Body of pancreas (tissue), 4 donors: ENCODE results near the gene DAPK1. TPM values are rescaled to one million over a fixed set of nuclear protein-coding genes. Genes with fewer than 3 reads are reported as not detected.

Experiments
- ATAC-seq: fragments of 150-250 bp; one replicate; pipeline ENCODE4 v1.9.1; 2016
- DNase-seq, 4 donors: peaks; one replicate each; pipeline ENCODE4 v3.0.0-alpha.2; 2019
- H3K27ac ChIP-seq, 4 donors: fragments of 200-600 bp; sonication (generic); 1 replicate in 3 of 4; 2 replicates in 1 of 4; pipeline versions ENCODE4 v1.5.1 to v1.6.1; 2016 to 2019; ENCODE audit warnings: mild to moderate bottlenecking in 1 of 4, mixed read lengths in 1 of 4, moderate library complexity in 1 of 4
- H3K27me3 ChIP-seq, 2 donors: fragments of 200-600 bp; sonication (generic); one replicate each; pipeline ENCODE4 v1.6.0; 2016; ENCODE audit warnings: mild to moderate bottlenecking in 1 of 2
- H3K36me3 ChIP-seq, 2 donors: fragments of 200-600 bp; sonication (generic); replicated peaks in 1 of 2; 2 replicates each; pipeline ENCODE4 v1.5.1; 2016; ENCODE audit warnings: low read depth in 2 of 2; ENCODE audit not compliant: insufficient read depth in 1 of 2
- H3K4me1 ChIP-seq: fragments of 200-600 bp; sonication (generic); one replicate; pipeline ENCODE4 v1.6.0; 2016
- H3K4me3 ChIP-seq, 2 donors: fragments of 200-600 bp; sonication (generic); 1 replicate in 1 of 2; 2 replicates in 1 of 2; pipeline ENCODE4 v1.5.1; 2016 to 2019
- H3K9me3 ChIP-seq, 3 donors: fragments of 200-600 bp; sonication (generic); 1 replicate in 2 of 3; 2 replicates in 1 of 3; pipeline ENCODE4 v1.5.1; 2016
- POLR2A ChIP-seq, 3 donors: fragments of 450-650 bp; IDR thresholded peaks; one replicate each; pipeline ENCODE4 v1.6.1; 2016; ENCODE audit warnings: antibody characterized with exemption in 3 of 3, mild to moderate bottlenecking in 2 of 3
- WGBS, 2 donors: methylation state at CpG; one replicate each; pipeline ENCODE4 v1.1.5; 2017; 5-methylcytosine and 5-hydroxymethylcytosine counted together
- intact Hi-C: fragments of 100-400 bp; cut with DNase I; formaldehyde crosslinking; loops from one replicate; pipeline ENCODE4 v1.15.1; 2023
- total RNA-seq, 2 donors: library from RNA; depleted of rRNA; stranded (reverse); fragments of >200 nt; gene quantifications; one replicate each; pipeline ENCODE4 v1.1.0, GENCODE V29; 2016
- TF ChIP-seq, protein P1 (sequence below), 7 experiments: fragments of 450-650 bp in 4 of 7; fragments of 200-600 bp in 3 of 7; sonication (generic) in 3 of 7; IDR thresholded peaks; one replicate each; pipeline ENCODE4 v1.5.1; 2016 to 2019; ENCODE audit warnings: antibody characterized with exemption in 7 of 7

DAPK1 gene
- total RNA-seq, 2 donors from 2014 or later: 79.6 to 152 TPM

DNA sequence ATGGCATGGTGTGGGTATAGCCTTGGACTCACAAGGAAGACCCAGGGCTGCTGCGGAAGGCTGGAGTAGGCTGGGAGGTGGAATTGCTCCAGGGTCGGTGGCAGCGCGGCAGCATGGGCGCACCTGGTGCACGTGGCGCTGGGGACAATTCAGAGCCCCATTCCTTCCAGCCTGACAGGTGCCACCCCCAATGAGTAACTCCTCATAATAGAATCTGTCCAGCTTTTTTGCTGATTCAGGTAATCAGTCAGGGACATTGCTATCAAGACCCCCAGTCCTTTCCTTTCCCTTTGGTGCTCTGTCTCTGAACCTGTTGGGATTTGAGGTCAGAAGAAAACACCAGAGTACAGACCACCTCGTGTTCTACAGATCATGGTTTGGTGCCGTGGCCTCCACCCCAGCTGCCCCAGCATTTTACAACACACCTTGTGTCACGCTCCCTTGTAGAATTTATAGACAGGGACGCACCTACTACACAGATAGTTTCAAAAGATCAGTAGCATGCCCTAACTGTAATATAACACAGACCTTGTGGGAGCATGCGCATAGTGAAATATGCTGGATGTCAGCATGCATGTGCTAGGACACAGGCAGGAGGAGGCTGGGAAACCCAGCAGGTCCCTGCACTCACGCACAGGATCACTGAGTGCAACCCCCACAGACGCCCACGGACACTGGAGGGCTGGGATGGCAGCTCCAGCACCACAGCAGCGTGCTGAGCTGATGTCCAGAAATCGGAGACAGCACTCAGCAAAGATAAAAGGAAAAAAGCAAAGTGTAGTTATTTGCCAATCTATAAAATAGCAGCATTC lies 180.3 kb downstream of the DAPK1 start:
- DNase-seq (no peak), ATAC-seq (no peak)
- no peaks in the 10 kb centered on the region for H3K27me3 ChIP-seq
- WGBS, 2 donors: 90 to 93% methylated on average over 17 of the region's 17 CpGs
- no peak overlapping the region for H3K27ac ChIP-seq
- intact Hi-C loops: no loop called here
- no peaks in the 10 kb centered on the region for H3K9me3 ChIP-seq
- TF ChIP-seq POLR2A (IDR thresholded peaks at IDR 0.05): no peak
- TF ChIP-seq, protein P1, sequence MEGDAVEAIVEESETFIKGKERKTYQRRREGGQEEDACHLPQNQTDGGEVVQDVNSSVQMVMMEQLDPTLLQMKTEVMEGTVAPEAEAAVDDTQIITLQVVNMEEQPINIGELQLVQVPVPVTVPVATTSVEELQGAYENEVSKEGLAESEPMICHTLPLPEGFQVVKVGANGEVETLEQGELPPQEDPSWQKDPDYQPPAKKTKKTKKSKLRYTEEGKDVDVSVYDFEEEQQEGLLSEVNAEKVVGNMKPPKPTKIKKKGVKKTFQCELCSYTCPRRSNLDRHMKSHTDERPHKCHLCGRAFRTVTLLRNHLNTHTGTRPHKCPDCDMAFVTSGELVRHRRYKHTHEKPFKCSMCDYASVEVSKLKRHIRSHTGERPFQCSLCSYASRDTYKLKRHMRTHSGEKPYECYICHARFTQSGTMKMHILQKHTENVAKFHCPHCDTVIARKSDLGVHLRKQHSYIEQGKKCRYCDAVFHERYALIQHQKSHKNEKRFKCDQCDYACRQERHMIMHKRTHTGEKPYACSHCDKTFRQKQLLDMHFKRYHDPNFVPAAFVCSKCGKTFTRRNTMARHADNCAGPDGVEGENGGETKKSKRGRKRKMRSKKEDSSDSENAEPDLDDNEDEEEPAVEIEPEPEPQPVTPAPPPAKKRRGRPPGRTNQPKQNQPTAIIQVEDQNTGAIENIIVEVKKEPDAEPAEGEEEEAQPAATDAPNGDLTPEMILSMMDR (IDR thresholded peaks at IDR 0.05): no peak
- no peak overlapping the region for H3K4me3 ChIP-seq
- H3K4me1 ChIP-seq: peaks cover 22% of the 10 kb centered on the region
- H3K36me3 ChIP-seq: peaks cover 0 to 4% of the 10 kb centered on the region in 2 donors

DNA sequence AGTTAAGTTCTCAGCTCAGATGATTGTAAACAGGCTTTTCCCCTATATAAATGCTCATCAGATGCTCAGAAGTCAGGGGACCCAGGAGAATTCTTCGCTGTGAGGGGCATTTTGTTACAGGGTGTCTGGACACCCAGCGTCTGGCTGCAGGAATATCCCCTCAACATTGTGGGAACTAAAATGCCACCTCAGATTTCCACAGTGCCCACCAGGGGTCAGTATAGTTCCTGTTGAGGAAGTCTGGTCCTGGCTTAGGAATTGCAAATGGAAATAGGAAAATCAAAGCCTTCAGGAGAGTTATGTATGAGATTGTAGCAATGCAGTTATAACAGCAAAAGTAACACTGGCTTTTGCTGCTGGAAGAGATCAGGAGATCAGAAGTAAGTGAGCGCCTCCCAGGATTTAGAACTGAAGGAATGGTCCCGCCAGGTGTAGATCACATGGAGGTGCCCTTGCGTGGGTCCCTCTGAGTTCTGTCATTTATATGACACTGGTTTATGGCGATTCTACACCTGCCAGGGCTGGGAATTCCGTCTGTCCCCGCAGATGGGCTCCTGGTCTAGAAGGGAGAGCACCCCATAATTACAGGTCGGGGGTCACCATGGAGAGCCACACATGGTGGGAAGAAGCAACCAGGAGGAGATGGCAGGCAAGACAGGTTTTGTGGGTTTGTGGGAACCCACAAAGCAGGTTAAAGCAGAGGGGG lies 181.1 kb downstream of the DAPK1 start:
- Histone ChIP-seq H3K4me3 (no peak overlapping the region), H3K4me1 (peaks cover 30% of the 10 kb centered on the region), H3K9me3 (no peaks in the 10 kb centered on the region), H3K36me3 (peaks cover 0 to 4% of the 10 kb centered on the region in 2 donors), H3K27me3 (no peaks in the 10 kb centered on the region), H3K27ac (no peak overlapping the region)
- WGBS, 2 donors: 70 to 73% methylated on average over 9 of the region's 9 CpGs
- ATAC-seq: peak; percentile 57
- DNase-seq: peak; percentile 67 to 77 (median 70)
- intact Hi-C loops: no loop called here
- TF ChIP-seq POLR2A (IDR thresholded peaks at IDR 0.05): no peak
- TF ChIP-seq, protein P1 (IDR thresholded peaks at IDR 0.05): peak; percentile 61 to 83 (median 76)

DNA sequence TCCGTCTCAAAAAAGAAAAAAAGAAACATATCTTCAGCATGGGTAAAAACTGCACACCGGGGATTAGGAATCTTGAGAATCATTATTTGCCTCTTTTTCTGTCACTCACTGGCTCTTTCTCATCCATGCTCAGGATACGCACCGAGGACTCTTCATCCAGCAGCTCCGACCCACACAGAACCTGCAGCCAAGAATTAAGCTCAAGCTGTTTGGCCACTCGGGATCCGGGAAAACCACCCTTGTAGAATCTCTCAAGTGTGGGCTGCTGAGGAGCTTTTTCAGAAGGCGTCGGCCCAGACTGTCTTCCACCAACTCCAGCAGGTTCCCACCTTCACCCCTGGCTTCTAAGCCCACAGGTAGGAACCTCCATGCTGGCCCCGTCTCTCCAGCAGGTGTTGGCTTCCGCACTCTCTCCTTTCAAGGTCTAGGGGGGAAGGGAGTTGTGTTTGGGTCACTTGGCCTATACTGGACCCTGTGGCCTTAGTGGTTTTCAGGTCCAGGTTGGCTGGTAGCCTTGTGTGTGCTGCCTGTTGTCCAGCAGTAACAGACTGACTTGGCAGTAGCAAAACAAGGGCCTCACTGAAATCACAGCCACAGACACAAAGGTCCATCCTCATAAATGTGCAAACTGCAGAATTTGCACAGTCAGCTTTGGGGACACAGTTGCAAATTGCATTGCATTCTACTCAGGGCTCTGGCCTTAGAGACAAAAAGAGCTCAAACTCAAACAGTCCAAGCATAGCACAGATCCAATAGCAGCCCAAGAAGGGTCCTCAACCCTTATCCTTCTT lies 183.8 kb downstream of the DAPK1 start:
- no peak for DNase-seq
- H3K27me3 ChIP-seq: no peaks in the 10 kb centered on the region
- peak overlapping the region in 3 of 4 donors; percentile 5 to 40 (median 16) for H3K27ac ChIP-seq
- peaks cover 35% of the 10 kb centered on the region for H3K4me1 ChIP-seq
- intact Hi-C loops: loop anchor here (5.0 kb wide), 1 partner anchor 131 kb away; no protein-coding TSS in a partner anchor
- H3K4me3 ChIP-seq: no peak overlapping the region
- ATAC-seq: no peak
- WGBS, 2 donors: 89 to 90% methylated on average over 11 of the region's 11 CpGs
- TF ChIP-seq, protein P1 (IDR thresholded peaks at IDR 0.05): no peak
- TF ChIP-seq POLR2A (IDR thresholded peaks at IDR 0.05): no peak
- H3K36me3 ChIP-seq: peaks cover 3 to 6% of the 10 kb centered on the region in 2 donors
- no peaks in the 10 kb centered on the region for H3K9me3 ChIP-seq

DNA sequence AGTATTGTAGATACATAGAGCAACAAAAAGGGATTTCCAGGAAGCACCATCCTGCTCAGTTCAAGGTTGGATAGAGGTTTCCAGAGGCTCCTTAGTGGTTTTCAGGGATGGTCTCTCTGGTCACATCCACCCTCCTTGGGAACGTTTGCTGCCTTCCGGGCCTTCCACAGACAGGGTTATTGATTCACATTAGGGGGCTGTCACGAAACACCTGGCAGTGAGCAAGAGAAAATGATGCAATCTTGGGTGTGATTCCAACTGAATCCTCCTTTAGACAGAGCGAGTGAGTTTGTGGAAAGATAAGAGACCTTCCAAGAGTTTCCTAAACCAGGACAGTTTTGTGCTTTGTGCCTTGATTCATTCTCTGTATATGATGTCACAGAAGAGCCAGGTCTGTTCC lies 184.4 kb downstream of the DAPK1 start:
- intact Hi-C loops: loop anchor here (5.0 kb wide), 1 partner anchor 130 kb away; no protein-coding TSS in a partner anchor
- Histone ChIP-seq H3K9me3 (no peaks in the 10 kb centered on the region), H3K4me3 (no peak overlapping the region), H3K4me1 (peaks cover 35% of the 10 kb centered on the region), H3K36me3 (peaks cover 7 to 8% of the 10 kb centered on the region in 2 donors), H3K27me3 (no peaks in the 10 kb centered on the region), H3K27ac (peak overlapping the region; percentile 5 to 40 (median 16))
- DNase-seq (no peak), ATAC-seq (no peak)
- WGBS, 2 donors: 33 to 50% methylated on average over 1 to 4 of the region's 4 CpGs
- TF ChIP-seq POLR2A (IDR thresholded peaks at IDR 0.05): no peak
- TF ChIP-seq, protein P1 (IDR thresholded peaks at IDR 0.05): no peak
